ENCODE measurements around the gene DRD1.

- TF ChIP-seq POLR2AphosphoS5 (IDR thresholded peaks at IDR 0.05) (no peak), POLR2A (IDR thresholded peaks at IDR 0.05) (no peak)
- TF ChIP-seq, protein P1, sequence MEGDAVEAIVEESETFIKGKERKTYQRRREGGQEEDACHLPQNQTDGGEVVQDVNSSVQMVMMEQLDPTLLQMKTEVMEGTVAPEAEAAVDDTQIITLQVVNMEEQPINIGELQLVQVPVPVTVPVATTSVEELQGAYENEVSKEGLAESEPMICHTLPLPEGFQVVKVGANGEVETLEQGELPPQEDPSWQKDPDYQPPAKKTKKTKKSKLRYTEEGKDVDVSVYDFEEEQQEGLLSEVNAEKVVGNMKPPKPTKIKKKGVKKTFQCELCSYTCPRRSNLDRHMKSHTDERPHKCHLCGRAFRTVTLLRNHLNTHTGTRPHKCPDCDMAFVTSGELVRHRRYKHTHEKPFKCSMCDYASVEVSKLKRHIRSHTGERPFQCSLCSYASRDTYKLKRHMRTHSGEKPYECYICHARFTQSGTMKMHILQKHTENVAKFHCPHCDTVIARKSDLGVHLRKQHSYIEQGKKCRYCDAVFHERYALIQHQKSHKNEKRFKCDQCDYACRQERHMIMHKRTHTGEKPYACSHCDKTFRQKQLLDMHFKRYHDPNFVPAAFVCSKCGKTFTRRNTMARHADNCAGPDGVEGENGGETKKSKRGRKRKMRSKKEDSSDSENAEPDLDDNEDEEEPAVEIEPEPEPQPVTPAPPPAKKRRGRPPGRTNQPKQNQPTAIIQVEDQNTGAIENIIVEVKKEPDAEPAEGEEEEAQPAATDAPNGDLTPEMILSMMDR (IDR thresholded peaks at IDR 0.05), result no peak
Measured at GRCh38 chr5:175475248-175475647, 31.3 kb upstream of the DRD1 start.
